Measurements from ENCODE around the gene COX6A2.

- TF ChIP-seq STAT6 (CRISPR knock-in tag; conservative IDR thresholded peaks at IDR 0.05; ENCODE audit: low read depth): no peak
- TF ChIP-seq, protein P1, sequence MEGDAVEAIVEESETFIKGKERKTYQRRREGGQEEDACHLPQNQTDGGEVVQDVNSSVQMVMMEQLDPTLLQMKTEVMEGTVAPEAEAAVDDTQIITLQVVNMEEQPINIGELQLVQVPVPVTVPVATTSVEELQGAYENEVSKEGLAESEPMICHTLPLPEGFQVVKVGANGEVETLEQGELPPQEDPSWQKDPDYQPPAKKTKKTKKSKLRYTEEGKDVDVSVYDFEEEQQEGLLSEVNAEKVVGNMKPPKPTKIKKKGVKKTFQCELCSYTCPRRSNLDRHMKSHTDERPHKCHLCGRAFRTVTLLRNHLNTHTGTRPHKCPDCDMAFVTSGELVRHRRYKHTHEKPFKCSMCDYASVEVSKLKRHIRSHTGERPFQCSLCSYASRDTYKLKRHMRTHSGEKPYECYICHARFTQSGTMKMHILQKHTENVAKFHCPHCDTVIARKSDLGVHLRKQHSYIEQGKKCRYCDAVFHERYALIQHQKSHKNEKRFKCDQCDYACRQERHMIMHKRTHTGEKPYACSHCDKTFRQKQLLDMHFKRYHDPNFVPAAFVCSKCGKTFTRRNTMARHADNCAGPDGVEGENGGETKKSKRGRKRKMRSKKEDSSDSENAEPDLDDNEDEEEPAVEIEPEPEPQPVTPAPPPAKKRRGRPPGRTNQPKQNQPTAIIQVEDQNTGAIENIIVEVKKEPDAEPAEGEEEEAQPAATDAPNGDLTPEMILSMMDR (IDR thresholded peaks at IDR 0.05): no peak
- no peak for TF ChIP-seq NFYB (CRISPR knock-in tag; conservative IDR thresholded peaks at IDR 0.05; ENCODE audit: low read depth)
- TF ChIP-seq AFF4 (CRISPR knock-in tag; IDR thresholded peaks at IDR 0.05; ENCODE audit: borderline replicate concordance): no peak
- no peak for TF ChIP-seq TEAD4 (CRISPR knock-in tag; IDR thresholded peaks at IDR 0.05)
- TF ChIP-seq SP1 (CRISPR knock-in tag; conservative IDR thresholded peaks at IDR 0.05): no peak
- no peak for TF ChIP-seq RORB (CRISPR knock-in tag; IDR thresholded peaks at IDR 0.05)
- TF ChIP-seq CREB1 (CRISPR knock-in tag; IDR thresholded peaks at IDR 0.05): no peak
- TF ChIP-seq ARID4B (CRISPR knock-in tag; IDR thresholded peaks at IDR 0.05; ENCODE audit: borderline replicate concordance): no peak
- no peak for TF ChIP-seq CREM (CRISPR knock-in tag; IDR thresholded peaks at IDR 0.05)
These were observed 6.6 kb downstream of the COX6A2 start for GRCh38 chr16:31421587-31421986.
